Activated CD4-positive, alpha-beta T cell treated with anti-CD3 and anti-CD28 coated beads for 48 hours (primary cell): ENCODE results near the gene SPON2.

Source experiments
- DNase-seq: peaks from one replicate; pipeline ENCODE4 v3.0.0-alpha.2; 2020

The SPON2 gene

DNA sequence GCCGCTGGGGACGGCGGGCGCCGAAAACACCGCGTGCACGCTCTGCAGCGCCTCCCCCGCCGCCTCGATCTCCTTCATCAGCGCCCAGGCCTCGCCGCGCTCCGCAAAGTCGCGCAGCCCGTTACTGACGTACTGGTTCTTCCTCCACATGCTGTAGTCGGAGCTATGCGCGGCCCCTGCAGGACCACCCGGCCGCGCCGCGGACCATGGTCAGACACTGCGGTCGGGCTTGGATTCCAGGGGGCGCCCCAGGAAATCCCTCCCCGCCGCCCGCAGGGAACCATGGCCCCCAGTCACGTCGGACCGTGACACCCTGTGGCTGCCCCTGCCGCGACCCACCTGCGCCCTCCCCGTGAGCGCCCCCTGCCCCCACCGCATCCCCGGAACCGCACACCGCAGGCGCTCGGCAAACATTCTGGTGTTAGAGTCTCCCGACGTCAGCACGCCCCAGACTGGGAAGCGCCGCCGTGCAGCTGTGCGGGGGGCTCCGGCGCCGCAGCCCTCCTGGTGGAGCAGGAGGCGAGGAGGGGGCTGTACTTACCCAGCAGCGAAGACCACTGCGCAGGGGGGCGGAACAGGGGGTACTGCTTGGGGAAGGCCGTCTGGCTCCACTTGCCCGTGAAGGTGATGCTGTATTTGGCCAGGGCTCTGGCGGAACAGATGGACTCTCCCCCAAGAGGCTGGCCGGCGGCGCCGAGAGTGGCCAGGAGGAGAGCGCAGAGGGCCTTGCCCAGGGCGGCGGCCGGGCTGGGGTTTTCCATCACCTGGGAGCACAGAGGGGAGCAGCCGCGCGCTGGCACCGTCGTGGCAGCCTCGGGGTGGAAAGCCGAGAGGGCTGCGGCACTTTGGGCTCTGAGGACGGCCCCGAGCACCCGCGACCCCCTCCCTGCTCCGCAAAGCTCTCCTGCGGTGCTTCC lies 814 bp downstream of the SPON2 start:
- DNase-seq, result peak; percentile 69

DNA sequence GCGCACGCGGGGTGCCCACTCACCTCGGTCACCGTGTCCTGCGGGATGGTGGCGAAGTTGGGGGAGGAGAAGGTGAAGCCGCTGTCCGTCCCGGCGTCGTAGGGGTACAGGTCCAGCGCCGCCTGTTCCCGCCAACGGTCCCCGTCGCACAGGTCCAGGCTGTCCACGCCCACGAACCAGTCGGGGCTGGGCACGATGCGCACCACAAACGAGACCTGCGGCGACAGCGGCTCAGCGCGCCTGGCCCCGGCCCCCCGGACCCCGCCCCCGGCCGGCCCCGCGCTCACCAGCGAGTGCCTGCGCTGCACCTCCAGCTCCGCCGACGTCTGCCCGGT lies 1.4 kb downstream of the SPON2 start:
- no peak for DNase-seq

DNA sequence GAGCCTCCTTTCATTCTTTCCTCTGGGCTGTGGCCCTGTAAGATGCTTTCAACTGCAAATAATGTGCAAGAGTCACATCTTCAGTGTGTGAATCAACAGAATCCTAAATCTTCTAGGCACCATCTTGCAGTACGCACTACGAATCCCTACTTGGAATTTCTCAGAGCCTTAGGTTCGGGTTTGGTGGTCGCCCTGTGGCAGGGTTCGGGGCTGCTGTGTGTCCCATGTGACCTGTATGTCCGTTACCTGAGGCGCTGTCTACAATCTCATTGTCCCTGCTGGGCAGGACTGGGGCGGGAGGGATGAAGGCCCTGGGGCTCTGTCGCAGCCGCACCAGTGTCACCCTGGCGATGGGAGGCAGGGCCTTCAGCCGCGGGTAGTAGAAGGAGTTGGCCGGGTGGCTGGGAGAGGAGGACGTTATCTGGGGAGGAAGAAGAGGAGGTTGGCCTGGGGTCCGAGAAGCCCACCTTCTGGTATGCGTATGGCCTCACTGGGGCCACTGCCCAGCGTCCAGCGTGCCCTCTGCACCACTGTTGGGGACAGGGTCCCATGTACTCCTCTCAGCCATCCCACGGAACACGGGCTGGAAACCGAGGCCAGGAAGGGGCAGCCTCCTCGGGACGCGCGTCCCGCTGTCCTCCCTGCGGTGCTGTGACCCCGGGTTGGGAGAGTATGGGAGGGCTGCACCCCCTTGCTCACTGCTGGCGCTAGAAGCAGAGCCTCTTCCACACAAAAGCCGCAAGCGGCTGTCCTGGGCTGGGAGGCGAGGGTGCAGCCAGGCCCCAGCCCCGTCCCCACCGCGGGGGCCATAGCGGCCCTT lies 2.0 kb downstream of the SPON2 start:
- DNase-seq, result no peak

DNA sequence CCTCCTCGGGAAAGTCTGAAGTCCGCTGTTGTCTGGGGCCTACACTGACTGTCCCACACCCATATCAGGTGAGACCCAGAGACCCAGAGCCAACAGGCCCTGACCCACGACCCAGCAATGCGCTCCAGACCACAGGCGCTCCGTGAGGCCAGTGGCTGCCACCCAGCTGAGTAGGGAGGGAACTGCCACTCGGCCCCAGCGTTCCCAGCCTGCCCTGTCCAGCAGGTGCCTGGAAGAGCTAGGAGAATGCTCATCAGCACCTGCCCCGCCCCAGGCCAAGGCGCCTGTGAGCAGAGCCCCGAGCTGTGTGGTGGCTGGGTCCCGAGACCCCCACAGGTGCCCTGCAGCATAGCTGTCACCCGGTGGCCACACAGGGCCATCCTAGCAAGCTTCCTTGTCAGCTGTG lies 2.7 kb downstream of the SPON2 start:
- DNase-seq, result no peak

DNA sequence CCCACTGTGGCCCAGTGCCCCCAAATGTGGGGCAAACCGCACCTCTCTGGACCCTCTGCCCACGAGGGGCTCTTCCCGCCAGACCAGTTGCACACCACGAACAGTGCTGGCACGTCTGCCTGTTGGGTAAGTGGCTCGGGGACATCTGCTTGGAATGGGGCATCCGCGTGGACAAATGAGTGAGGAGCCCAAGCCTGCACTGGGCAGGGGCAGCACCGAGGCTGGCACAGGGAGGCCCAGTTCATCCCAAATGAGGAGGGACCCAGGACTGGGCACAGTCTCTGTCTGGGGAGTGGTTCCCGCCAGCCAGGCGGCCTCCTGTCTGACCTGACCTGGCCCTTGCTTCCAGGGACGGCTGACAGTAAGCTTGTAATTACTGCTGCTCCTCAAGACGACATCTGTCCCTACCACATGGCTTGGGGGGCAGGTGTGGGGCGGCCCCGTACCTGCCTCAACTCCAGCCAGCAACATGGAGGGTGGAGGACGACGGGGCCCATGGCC lies 3.2 kb downstream of the SPON2 start:
- DNase-seq, result no peak

DNA sequence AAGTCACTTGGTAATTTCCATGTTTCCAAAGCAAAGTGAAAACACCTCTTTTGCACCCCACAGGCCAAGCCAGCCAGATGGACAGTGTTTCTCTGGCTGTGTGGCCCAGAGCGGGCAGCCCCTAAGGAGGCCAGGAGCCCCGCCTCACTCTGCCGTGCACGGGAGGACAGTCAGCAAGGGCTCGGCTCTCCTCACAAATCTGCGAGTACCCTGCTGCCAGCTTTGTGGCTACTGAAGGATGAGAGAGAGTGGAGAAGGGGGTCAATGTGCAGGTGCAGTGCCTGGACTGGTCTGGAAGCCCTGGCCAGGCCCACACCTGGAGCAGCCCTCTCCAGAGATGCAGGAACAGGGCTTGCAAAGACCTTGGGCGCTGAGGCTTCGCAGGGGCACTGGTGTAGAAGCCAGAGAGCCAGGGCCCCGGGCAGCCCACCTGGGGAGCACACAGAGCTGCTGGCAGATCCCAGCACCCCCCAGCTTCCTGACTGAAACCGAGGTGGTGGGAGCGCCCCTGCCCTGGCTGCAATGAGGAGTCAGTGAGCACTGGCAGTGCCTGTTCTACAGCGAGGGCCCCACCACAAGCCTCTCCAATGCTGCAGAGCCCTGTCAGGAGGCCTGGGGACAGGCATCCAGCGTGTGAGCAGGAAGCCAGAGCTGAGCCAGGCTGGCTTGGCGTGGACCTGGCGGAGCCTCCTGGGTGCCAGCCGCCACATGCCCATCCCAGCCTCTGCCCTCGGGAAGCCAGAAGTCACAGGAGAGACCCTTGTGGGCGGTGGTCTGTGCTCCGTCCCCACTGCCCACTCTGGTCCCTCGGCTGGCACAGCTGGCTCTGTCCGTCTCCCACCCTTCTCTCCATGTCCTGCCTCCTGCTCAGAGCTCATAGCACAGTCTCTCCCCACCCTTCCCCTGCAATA lies 3.9 kb downstream of the SPON2 start:
- DNase-seq, result no peak

DNA sequence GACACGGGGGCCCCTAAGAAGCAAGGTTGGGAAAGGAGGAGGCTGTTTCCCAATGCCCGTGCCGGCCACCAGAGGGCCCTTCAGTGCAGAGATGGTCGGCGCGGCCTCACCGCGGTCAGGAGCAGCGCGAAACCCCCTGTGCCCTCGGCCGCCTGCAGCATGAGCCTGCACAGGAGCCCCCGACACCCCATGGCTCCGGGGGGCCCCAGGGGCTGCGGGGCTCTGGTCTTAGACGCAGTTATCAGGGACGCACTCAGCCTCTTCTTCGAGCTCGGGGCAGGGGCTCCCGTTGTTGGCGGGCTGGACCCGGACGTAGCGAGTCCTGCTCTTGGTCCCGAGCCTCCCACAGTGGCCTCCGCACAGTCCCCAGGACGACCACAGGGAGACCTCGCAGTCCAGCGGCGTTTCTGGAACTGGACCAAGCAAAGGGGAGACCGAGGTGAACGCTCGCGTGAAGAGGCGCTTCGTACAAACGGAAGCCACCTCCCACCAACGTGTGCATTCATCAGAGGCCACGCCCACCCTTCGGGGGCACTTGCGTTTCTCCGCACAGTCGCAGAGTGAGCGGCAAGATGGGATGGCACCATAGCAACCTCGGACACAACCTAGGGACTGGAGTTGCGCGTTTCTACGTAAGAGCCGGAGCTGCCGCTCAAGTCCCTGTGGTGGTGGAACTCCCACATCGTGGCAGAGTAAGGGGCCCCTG lies 5.0 kb downstream of the SPON2 start:
- peak; percentile 94 for DNase-seq

DNA sequence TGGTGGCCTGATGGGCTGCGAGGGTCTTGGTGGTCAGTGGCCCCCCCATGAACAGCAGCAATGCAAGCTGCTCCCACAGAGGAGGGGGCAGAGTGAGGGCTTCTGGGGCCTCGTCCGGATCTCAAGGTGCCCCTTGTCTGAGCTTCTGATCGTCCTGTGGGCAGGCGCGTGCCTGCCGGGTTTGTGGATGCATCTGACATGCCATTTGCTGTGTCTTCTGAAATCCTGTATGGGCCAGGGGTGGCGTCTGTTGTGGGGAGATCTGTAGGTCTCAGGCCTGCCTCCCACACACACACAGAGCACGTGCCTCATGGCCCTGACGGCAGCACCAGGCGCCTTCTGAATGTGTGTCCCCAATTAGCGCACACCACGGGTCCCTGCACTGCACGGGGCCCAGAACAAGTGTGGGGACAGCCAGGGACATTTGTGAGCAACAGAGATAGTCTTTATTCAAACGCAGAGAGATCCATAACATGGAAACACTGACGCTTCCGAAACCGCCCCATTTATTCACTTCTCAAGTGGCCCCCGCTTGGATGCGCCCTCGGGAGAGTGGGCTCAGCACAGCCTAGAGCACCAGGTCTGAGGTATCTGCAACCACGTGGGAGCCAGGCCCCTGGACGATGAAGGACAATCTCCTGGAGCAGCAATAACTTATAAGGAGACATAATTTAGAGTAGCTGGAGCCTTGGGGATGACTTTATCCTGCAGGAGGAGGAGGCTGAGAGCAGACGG lies 5.7 kb downstream of the SPON2 start:
- DNase-seq, result no peak

DNA sequence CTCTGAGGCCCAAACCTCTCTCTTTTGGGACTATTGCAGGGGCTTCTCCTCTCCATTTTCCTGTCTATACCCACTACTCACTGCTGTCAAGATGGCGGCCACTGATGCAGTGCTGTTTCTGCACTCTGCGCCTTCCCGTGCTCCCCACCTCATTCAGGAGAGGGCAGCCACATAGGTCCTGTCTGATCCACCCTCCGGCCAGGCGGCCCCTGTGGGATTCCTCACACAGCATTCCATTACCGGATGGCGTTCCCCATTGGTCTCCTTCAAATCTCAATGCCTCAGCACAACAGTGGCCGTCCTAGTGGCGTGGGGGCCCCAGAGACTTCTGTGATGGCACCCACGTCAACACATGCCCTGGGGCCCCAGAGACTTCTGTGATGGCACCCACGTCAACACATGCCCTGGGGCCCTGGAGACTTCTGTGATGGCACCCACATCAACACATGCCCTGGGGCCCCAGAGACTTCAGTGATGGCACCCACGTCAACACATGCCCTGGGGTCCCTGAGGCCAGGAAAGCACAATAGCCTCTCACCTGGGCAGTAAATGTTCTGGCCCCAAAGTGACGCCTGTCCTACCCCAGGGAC lies 7.3 kb downstream of the SPON2 start:
- no peak for DNase-seq

DNA sequence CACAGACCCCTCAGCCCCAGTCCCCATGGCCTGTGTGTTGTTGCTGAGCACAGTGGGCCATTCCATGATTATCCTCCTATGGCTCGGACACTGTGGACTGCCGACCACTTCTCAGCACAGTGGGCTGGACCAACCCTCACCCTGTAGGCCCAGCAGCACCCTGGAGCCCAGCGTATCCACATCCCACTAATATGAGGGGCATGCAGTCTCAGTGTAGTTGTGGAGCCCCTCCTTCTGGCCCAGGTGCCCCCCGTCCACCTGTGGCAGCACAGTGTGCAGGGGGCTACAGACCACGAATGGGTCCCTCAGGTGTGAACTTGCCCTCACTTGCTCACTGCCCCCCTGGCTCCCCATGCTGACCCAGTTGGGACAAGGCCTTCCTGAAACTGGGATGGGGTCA lies 7.9 kb downstream of the SPON2 start:
- DNase-seq, result no peak

DNA sequence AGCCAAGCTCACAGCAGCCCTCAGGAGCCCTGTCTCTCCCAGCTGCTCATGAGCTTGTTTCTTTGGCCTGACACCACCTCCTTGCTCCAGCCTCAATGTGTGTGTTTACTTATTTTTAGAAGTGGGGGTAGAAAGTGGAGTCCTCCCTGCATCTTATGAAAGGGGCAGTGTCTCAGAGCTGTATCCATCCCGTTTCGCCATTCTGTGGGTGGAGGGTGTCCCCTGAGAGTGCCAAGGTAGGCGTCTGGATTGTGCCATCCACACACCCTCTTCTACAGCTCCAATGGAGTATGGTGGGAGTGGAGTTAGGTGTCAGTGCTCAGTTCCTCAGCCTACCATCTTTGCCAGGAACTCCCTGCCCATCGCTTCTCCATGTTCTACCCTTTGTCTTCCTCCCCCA lies 8.3 kb downstream of the SPON2 start:
- DNase-seq, result no peak

DNA sequence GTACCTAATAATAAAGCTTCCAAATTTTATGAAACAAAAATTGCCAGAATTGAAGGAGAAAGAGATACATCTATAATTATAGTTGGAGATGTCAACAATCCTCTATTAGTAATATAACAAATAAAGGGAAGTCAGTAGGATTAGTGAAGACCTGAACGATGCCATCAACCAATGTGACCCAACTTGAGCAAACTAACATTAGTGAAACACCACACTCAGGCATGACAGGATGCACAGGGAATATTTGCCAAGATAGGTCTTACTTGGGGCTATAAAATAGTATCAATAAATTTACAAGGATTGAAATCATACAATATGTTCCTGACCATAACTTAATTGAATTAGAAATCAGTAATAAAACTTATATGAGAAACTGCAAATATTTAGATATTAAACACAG lies 12.0 kb downstream of the SPON2 start:
- no peak for DNase-seq

DNA sequence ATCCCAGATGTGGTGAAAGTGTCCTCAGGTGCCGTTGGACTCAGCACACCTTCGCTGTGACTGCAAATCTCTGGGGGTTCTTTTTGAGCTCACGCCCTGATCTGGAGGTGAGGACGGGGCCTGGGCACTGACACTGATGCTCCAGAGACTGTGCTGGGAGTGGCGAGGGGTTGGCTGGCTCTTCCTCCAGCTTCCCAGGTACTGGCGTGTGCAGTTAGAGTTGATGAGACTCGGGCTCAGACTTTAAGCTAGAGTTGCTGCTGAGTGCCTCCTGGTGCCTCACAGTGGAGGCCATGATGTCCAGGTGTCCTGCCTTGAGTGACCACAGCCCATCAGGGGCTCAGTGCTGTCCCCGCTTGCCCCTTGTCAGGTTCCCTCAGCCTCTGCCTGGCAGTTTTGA lies 16.3 kb downstream of the SPON2 start:
- no peak for DNase-seq

DNA sequence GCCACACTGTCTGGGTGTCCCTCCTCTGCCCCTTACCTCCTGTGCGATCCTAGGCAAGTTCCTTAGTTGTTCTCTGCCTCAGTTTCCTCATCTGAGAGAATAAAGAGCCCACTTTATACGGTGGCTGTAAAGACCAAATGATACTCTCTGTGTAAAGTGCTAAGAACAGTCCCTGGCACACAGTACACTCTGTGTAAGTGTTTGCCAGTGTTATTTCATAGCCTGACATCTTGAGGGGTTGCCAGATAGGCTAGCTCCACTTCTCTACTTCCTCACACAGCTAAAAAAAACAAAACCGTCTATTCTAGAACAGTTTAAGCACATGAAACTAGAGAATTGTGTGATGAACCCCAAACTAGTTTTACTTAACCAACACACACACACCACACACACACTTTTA lies 17.1 kb downstream of the SPON2 start:
- no peak for DNase-seq

DNA sequence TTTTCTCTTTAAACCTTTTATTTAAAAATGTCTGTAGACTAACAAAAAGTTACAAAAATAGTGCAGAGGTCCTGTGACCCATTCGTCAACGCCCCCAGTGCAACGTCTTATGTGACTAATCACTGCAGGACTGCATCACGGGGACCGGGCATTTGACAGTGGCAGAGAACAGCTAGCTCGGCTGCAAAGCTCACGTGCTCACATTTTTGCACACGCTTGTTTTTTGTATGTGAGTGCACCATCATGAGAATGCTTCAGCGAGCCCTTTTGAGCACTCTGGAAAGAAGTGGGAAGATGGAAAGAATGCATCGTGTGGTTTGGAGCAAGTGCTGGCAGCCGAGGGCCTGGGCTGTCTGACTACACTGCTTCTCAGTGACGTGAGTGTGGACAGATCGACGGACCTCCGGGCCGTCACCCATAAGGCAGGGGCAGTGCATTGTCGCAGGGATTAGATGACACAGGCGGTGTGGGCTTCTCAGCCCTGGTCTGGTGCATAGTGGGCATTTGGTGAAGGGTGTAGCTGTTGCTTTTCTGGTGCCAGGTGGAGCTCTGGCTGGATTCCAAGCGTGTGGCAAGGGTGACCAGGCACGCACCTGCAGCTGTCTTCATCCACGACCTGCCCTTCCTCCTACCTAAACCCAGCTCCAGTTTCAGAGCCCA lies 17.7 kb downstream of the SPON2 start:
- DNase-seq, result no peak

DNA sequence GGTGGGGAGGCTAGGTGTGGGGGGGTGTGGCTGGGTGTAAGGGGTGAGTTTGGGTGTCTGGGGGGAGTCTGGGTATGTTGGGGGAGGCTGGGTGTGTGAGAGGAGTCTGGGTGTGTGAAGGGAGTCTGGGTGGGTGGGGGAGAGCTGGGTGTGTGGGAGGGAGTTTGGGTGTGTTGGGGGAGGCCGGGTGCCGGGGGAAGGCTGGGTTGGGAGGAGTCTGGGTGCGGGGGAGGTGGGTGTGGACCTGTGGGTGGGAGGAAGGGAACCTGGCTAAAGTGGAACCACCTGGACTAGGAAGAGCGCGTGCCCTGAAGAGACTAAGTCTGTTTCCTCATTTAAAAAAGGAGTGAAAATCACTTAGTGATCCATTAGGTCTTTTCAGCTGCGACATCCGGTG lies 18.3 kb downstream of the SPON2 start:
- no peak for DNase-seq

DNA sequence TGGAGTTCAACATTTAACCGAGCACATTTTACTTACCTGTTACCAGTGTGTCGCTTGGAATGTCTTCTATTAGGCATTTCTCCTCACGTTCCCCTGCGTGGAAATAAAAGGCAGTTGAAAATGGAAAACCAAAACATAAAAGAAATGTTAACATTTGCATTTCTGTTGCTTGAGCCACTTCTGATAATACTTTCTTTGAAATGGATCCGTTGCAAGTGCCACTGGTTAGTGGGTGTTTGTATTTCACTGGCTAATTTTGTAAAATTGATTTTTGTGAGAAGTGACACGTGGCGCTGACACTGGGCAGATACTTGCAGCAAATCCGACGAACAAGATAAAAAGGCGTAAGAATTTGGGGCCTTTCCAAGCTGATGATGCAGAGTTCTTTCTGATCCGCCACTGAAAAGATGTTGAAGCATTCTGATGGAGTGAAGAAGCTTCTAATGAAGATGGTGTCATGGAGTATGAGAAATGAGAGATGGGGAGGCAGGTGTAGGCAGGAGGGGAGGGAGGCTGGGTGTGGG lies 18.8 kb downstream of the SPON2 start:
- no peak for DNase-seq

DNA sequence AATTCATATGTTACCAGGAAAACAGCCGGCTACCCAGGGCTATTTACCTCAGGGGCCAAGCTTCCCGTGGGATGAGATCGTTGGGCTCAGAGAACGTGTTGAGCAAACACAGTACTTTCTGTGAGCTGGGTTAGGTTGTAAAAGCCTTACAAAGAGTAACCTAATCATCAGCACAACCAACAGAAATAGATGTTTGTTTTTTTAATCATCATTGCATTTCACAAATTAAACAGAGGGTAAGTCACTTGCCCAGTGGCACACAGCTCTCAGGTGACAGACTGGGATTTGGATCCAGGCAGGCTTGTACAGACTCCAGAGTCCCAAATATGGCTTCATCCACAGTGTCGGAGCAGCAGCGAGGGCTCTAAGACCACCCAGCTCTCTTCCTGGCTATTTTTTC lies 20.1 kb downstream of the SPON2 start:
- DNase-seq, result no peak

DNA sequence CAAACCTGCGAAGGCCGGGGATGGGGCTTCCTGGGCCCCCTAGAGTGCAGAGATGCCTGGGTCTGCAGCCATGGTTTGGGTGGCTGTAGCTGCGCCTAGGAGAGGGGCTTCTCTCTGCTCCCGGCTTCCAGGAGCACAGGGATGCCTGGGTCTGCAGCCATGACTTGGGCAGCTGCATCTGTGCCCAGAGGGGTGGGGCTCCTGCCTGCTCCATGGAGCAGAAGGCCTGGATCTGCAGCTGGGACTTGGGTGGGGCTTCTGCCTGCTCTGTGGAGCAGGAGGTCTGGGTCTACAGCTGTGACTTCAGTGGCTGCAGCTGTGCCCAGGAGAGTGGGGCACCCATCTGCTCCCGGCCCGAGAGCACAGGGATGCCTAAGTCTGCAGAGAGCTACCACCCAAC lies 20.8 kb downstream of the SPON2 start:
- no peak for DNase-seq

DNA sequence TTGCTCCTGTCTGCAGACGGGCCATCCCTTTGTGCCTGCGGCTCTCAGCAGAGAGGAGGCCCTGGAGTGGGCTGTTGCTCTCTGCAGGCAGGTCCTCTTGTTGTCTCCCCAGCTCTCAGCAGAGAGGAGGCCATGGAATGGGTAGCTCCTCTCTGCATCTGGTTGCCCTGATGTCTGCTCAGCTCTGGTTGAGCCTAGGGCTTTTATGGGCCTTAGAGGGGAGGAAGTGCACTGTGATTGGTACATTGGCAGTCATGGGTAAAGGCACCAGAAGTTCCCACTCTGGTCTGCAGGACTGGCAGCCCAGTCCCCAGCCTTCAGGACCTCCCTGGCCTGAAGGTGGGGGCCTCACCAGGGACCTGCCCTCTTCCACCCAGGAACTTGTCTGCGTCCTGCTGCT lies 21.5 kb downstream of the SPON2 start:
- DNase-seq, result no peak
